GM21717 (cell line): ENCODE results near the gene MEPCE.

Source experiments
- ATAC-seq: cut with Tn5 transposase; IDR thresholded peaks from one replicate; pipeline ENCODE4 v1.9.1; 2021; ENCODE audit warnings: mild to moderate bottlenecking, moderate library complexity; ENCODE audit not compliant: unreplicated experiment

Gene MEPCE

GRCh38 chr7:100482728-100483089, 53.1 kb downstream of the MEPCE start:
- no peak for ATAC-seq

- no peak for ATAC-seq
Observed at GRCh38 chr7:100483090-100483721, 53.6 kb downstream of the MEPCE start.
